T-cell (primary cell): Measurements from ENCODE around the gene ARMH1. TPM values are rescaled to one million over a fixed set of nuclear protein-coding genes. Genes with fewer than 3 reads are reported as not detected.
"Not testable (repeated sequence)": the region's sequence is repeated elsewhere in the genome, so short reads cannot be mapped to it uniquely, and the experiment has no call there.

ENCODE experiments used
- ATAC-seq, 4 experiments: fragments of 200-7000 bp in 3 of 4; fragments of 150-1000 bp in 1 of 4; cut with Tn5 transposase; replicated peaks in 1 of 4; 1 replicate in 3 of 4; 2 replicates in 1 of 4; pipeline ENCODE4 v1.10.0; 2021; ENCODE audit warnings: moderate library complexity in 3 of 4, mild to moderate bottlenecking in 2 of 4, moderate number of reproducible peaks in 1 of 4
- CTCF ChIA-PET, 2 donors: fragments of 300-600 bp; sonication (Branson Sonifier 250); formaldehyde crosslinking; loops; one replicate each; lab custom pipeline; 2022; ENCODE audit warnings: antibody characterized with exemption in 2 of 2; lab: Charles Lee
- POLR2A ChIA-PET, 2 donors: fragments of 300-600 bp; sonication (Branson Sonifier 250); formaldehyde crosslinking; loops; one replicate each; lab custom pipeline; 2022; ENCODE audit warnings: antibody characterized with exemption in 2 of 2; lab: Charles Lee
- DNase-seq, 35 experiments: peaks; one replicate each; pipeline versions ENCODE4 v3.0.0 to v3.0.0-alpha.2; 2013 to 2023
- H3K27ac ChIP-seq: one replicate; pipeline ENCODE4 v1.5.1; 2013; ENCODE audit warnings: low read length
- H3K27me3 ChIP-seq, 2 experiments: replicated peaks in 1 of 2; 1 replicate in 1 of 2; 2 replicates in 1 of 2; pipeline versions ENCODE4 v1.6.1 to v1.7.0; 2013; ENCODE audit warnings: low read length in 1 of 2, mixed read lengths in 1 of 2; ENCODE audit not compliant: control insufficient read depth in 2 of 2, insufficient read depth in 2 of 2; ENCODE audit errors: extremely low read depth in 1 of 2
- H3K36me3 ChIP-seq, 2 donors: 1 replicate in 1 of 2; 2 replicates in 1 of 2; pipeline versions ENCODE4 v1.6.1 to v1.7.0; 2013; ENCODE audit warnings: low read length in 1 of 2; ENCODE audit not compliant: control insufficient read depth in 2 of 2, insufficient read depth in 1 of 2; ENCODE audit errors: extremely low read depth in 1 of 2
- H3K4me1 ChIP-seq, 2 experiments: 1 replicate in 1 of 2; 2 replicates in 1 of 2; pipeline versions ENCODE4 v1.6.1 to v1.7.0; 2013; ENCODE audit warnings: low read length in 2 of 2, mixed read lengths in 1 of 2; ENCODE audit not compliant: insufficient read depth in 2 of 2, control insufficient read depth in 1 of 2; ENCODE audit errors: extremely low read depth in 1 of 2
- H3K4me3 ChIP-seq, 2 donors: 1 replicate in 1 of 2; 2 replicates in 1 of 2; pipeline versions ENCODE4 v1.5.1 to v1.7.0; 2013; ENCODE audit warnings: mild to moderate bottlenecking in 2 of 2, low read length in 1 of 2, moderate library complexity in 1 of 2; ENCODE audit not compliant: control insufficient read depth in 1 of 2; ENCODE audit errors: extremely low read depth in 1 of 2
- H3K9me3 ChIP-seq: 2 replicates; pipeline ENCODE4 v1.7.0; 2013
- H3K27ac Mint-ChIP-seq, 2 donors: one replicate each; pipeline ENCODE4 v1.8.0; 2020 to 2021; ENCODE audit warnings: mild to moderate bottlenecking in 2 of 2, mixed read lengths in 2 of 2
- H3K27me3 Mint-ChIP-seq, 2 donors: one replicate each; pipeline ENCODE4 v1.8.0; 2021 to 2022; ENCODE audit warnings: mixed read lengths in 2 of 2
- H3K36me3 Mint-ChIP-seq: one replicate; pipeline ENCODE4 v1.8.0; 2021; ENCODE audit warnings: mixed read lengths
- H3K4me1 Mint-ChIP-seq, 3 donors: one replicate each; pipeline ENCODE4 v1.8.0; 2020 to 2022; ENCODE audit warnings: mixed read lengths in 3 of 3, mild to moderate bottlenecking in 1 of 3
- H3K4me3 Mint-ChIP-seq, 3 donors: one replicate each; pipeline ENCODE4 v1.8.0; 2020 to 2022; ENCODE audit warnings: mild to moderate bottlenecking in 3 of 3, mixed read lengths in 3 of 3, moderate library complexity in 3 of 3
- H3K9me3 Mint-ChIP-seq, 3 donors: one replicate each; pipeline ENCODE4 v1.8.0; 2020 to 2022; ENCODE audit warnings: mixed read lengths in 3 of 3
- WGBS: methylation state at CpG from one replicate; pipeline ENCODE4 v1.1.5; 2013; ENCODE audit warnings: missing lambda C conversion rate; ENCODE audit not compliant: insufficient coverage; 5-methylcytosine and 5-hydroxymethylcytosine counted together
- total RNA-seq, 35 experiments: library from RNA in 6 of 35; stranded (reverse) in 6 of 35; fragments of 120-200 nt in 1 of 35; gene quantifications; one replicate each; pipeline versions ENCODE4 v1.2.1 to v1.2.4 and lab custom pipeline; 2013 to 2026

The ARMH1 gene
- total RNA-seq, 5 donors from 2014 or later (not counting 1 experiment from before 2014, with no cell fraction given), result 49.5 to 102 (median 89.7) TPM

DNA sequence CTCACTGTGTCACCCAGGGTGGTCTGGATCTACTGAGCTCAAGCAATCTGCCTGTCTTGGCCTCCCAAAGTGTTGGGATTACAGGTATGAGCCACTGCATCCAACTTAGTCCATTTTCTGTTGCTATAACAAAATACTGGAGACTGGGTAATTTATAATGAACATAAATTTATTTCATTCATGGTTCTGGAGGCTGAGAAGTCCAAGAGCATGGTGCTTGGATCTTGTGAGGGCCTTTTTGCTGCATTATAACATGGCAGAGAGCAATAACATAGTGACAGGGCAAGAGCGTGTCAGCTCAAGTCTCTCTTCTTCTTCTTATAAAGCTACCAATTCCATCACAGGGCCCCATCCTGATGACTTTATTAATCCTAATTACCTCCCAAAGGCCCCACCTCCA, 61.5 kb downstream of the ARMH1 start:
- no peak overlapping the region for H3K4me3 Mint-ChIP-seq
- H3K36me3 ChIP-seq, result no peaks in the 10 kb centered on the region
- no peak overlapping the region for H3K4me3 ChIP-seq
- ChIA-PET CTCF (interaction anchor here in 1 of 2 donors (0.6 kb wide), 1 partner anchor 10 kb away, joined by 3 read pairs; no protein-coding TSS in a partner anchor), POLR2A (no interaction called here)
- H3K4me1 Mint-ChIP-seq, result peaks cover 25 to 29% (median 27%) of the 10 kb centered on the region in 3 donors
- no peaks in the 10 kb centered on the region for H3K9me3 ChIP-seq
- WGBS, result no CpG with 5 or more reads among the region's 1 CpG
- no peak overlapping the region for H3K27ac ChIP-seq
- no peaks in the 10 kb centered on the region for H3K9me3 Mint-ChIP-seq
- ATAC-seq, result no peak
- H3K27me3 Mint-ChIP-seq, result no peaks in the 10 kb centered on the region
- peaks cover 0 to 6% of the 10 kb centered on the region in 2 experiments for H3K27me3 ChIP-seq
- no peak for DNase-seq
- peaks cover 5 to 18% of the 10 kb centered on the region in 2 experiments for H3K4me1 ChIP-seq
- H3K36me3 Mint-ChIP-seq, result no peaks in the 10 kb centered on the region
- no peak overlapping the region for H3K27ac Mint-ChIP-seq

DNA sequence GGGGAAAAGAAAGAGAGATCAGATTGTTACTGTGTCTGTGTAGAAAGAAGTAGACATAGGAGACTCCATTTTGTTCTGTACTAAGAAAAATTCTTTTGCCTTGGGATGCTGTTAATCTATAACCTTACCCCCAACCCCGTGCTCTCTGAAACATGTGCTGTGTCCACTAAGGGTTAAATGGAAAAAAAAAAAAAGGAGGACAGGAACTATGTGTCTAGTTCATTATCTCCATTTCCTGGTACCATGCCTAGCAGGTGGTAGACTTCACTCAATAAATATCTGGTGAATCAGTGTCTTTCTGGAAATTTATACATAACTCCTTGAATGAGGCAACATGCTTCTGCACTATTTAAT, 64.4 kb downstream of the ARMH1 start:
- Histone ChIP-seq H3K4me1 (peaks cover 5 to 13% of the 10 kb centered on the region in 2 experiments), H3K27ac (peak overlapping the region; percentile 84), H3K4me3 (peak overlapping the region; percentile 79 to 86)
- not testable (repeated sequence) for DNase-seq, H3K36me3 ChIP-seq, H3K9me3 ChIP-seq, ATAC-seq, H3K27me3 ChIP-seq, H3K36me3 Mint-ChIP-seq, H3K9me3 Mint-ChIP-seq, H3K27me3 Mint-ChIP-seq
- ChIA-PET CTCF (interaction anchor here in 1 of 2 donors (0.5 to 1.4 kb wide), 3 partner anchors 8 to 564 kb away, joined by 3 to 10 read pairs (median 3); partner anchors contain the start of gene RNU5D-1), POLR2A (interaction anchor here in 1 of 2 donors (0.7 kb wide), 1 partner anchor 846 kb away, joined by 5 read pairs; no protein-coding TSS in a partner anchor)
- Mint-ChIP-seq H3K27ac (peak overlapping the region; percentile 91 to 96), H3K4me3 (peak overlapping the region; percentile 87 to 91 (median 90)), H3K4me1 (peaks cover 17 to 18% (median 17%) of the 10 kb centered on the region in 3 donors)
- no CpG with 5 or more reads among the region's 1 CpG for WGBS

DNA sequence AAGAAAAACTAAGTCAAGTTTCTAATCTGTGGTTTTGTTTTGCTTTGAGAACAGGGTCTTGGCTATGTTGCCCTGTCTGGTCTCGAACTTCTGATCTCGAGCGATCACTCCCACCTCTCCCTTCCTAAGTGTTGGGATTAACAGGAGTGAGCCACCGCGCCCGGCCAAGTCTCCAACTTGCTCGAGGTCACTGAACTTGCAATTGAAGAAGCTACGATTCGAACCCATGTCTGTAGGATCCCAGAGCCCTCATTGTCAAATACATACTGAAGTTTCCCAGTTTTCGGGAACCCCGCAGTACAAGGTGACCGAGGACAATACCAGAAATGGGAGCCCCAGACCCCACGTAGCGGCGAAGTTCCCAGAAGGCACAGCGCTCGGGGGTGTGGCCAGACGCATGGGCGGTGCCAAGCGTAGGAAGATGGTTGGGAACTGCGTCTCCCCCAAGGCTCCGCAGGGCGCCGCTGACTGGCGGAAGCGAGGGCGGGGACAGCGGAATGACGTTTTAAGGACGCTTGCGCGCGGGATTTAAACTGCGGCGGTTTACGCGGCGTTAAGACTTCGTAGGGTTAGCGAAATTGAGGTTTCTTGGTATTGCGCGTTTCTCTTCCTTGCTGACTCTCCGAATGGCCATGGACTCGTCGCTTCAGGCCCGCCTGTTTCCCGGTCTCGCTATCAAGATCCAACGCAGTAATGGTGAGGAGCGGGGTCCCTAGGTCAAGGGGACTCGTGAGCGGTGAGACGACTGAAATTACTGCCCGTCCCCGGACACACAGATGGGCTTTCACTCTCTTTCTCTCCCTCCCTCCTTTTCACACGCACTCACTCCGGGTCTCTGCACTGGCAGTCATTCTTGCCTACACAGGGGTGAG, 65.0 kb downstream of the ARMH1 start, which contains the start of gene KIF2C:
TSS of gene KIF2C (plus strand) at position 531 of the 872 bp plus-strand sequence. CDS start at position 627, 96 bp downstream.
- Histone ChIP-seq H3K4me1 (peaks cover 5 to 13% of the 10 kb centered on the region in 2 experiments), H3K36me3 (no peaks in the 10 kb centered on the region), H3K27ac (peak within 1 kb of the TSS; percentile 84), H3K4me3 (peak within 1 kb of the TSS; percentile 79 to 86), H3K9me3 (no peaks in the 10 kb centered on the region), H3K27me3 (peaks cover 0 to 6% of the 10 kb centered on the region in 2 experiments)
- POLR2A ChIA-PET, result interaction anchor here in 1 of 2 donors (0.5 to 0.7 kb wide), 2 partner anchors 564 to 845 kb away, joined by 5 to 7 read pairs; no protein-coding TSS in a partner anchor
- peak within 1 kb of the TSS; percentile 87 to 91 (median 90) for H3K4me3 Mint-ChIP-seq
- CTCF ChIA-PET, result interaction anchor here (0.5 to 1.4 kb wide), 3 partner anchors 8 to 564 kb away, joined by 3 to 10 read pairs (median 3); partner anchors contain the start of gene RNU5D-1 (in 1 of the 2)
- peak; percentile 100 for ATAC-seq
- WGBS, result under 1% methylated on average over 55 of the region's 57 CpGs
- H3K9me3 Mint-ChIP-seq, result no peaks in the 10 kb centered on the region
- no peaks in the 10 kb centered on the region for H3K27me3 Mint-ChIP-seq
- H3K36me3 Mint-ChIP-seq, result no peaks in the 10 kb centered on the region
- DNase-seq, result peak; percentile 91 to 98 (median 94)
- peak within 1 kb of the TSS; percentile 91 to 96 for H3K27ac Mint-ChIP-seq
- H3K4me1 Mint-ChIP-seq, result peaks cover 17 to 18% (median 17%) of the 10 kb centered on the region in 3 donors

DNA sequence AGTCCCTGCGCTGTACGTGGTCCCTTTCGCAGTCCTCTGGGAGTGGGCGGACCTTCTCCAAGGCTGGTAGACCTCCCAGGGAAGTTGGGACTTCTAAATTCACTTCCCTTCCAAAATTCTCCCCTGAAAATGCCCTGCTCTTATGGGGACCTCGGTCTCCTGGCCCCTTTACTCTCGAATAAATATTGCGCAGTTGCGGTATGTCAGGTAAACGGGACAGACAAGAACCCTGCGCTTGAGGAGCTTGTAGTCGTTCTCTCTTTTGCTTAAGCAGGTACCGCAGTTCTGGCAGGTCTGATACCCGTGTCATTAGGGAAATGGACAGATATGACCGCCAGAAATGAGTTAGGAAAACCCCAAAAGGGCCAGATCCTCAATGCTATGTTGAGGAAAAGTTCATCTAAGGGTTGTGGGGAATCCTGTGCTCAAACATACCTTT, 65.7 kb downstream of the ARMH1 start:
- H3K27ac ChIP-seq, result peak overlapping the region; percentile 84
- Mint-ChIP-seq H3K9me3 (no peaks in the 10 kb centered on the region), H3K4me1 (peaks cover 17 to 18% (median 17%) of the 10 kb centered on the region in 3 donors), H3K4me3 (peak overlapping the region; percentile 87 to 91 (median 90)), H3K27ac (peak overlapping the region in 1 of 2 donors; percentile 96), H3K36me3 (no peaks in the 10 kb centered on the region), H3K27me3 (no peaks in the 10 kb centered on the region)
- WGBS, result 4% methylated on average over 11 of the region's 14 CpGs
- H3K27me3 ChIP-seq, result peaks cover 0 to 6% of the 10 kb centered on the region in 2 experiments
- H3K4me1 ChIP-seq, result peaks cover 5 to 13% of the 10 kb centered on the region in 2 experiments
- CTCF ChIA-PET, result interaction anchor here (0.7 to 1.2 kb wide), 3 partner anchors 9 to 18 kb away, joined by 3 read pairs; partner anchors contain the start of gene RNU5D-1 (in 1 of the 2)
- peak in 1 of 4 experiments; percentile 2 for ATAC-seq
- no peaks in the 10 kb centered on the region for H3K36me3 ChIP-seq
- H3K9me3 ChIP-seq, result no peaks in the 10 kb centered on the region
- DNase-seq, result no peak
- POLR2A ChIA-PET, result interaction anchor here (0.7 kb wide), 2 partner anchors 18 to 69 kb away, joined by 5 to 7 read pairs; no protein-coding TSS in a partner anchor
- H3K4me3 ChIP-seq, result peak overlapping the region; percentile 79 to 86

DNA sequence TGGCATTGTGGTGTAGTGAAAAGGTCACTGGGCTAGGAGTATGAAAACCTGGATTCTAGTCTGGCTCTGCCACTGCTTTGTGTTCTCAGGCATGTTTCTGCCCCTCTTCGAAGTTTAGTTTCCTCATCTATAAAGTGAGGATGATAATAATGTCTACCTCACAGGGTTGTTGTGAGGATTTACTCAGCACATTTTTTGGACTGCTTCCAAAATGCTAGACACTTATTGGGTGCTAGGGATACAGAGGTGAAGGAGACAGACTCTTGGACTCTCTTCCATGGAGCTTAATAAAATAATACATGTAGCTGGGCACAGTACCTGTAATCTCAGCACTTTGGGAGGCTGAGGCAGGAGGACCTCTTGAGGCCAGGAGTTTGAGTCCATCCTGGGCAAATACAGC, 68.7 kb downstream of the ARMH1 start:
- Mint-ChIP-seq H3K27ac (no peak overlapping the region), H3K27me3 (no peaks in the 10 kb centered on the region), H3K9me3 (no peaks in the 10 kb centered on the region), H3K4me1 (peaks cover 18 to 23% (median 22%) of the 10 kb centered on the region in 3 donors), H3K4me3 (no peak overlapping the region), H3K36me3 (no peaks in the 10 kb centered on the region)
- CTCF ChIA-PET, result interaction anchor here (0.7 to 1.2 kb wide), 4 partner anchors 12 to 1605 kb away, joined by 3 to 4 read pairs (median 3); no protein-coding TSS in a partner anchor
- H3K27ac ChIP-seq, result no peak overlapping the region
- WGBS, result no CpG with 5 or more reads among the region's 1 CpG
- no peaks in the 10 kb centered on the region for H3K9me3 ChIP-seq
- no peak for DNase-seq
- POLR2A ChIA-PET, result interaction anchor here in 1 of 2 donors (0.8 kb wide), 1 partner anchor 14 kb away, joined by 4 read pairs; no protein-coding TSS in a partner anchor
- ATAC-seq, result no peak
- H3K4me1 ChIP-seq, result peaks cover 5 to 16% of the 10 kb centered on the region in 2 experiments
- no peak overlapping the region for H3K4me3 ChIP-seq
- H3K36me3 ChIP-seq, result no peaks in the 10 kb centered on the region
- peaks cover 0 to 6% of the 10 kb centered on the region in 2 experiments for H3K27me3 ChIP-seq
